Measurements from ENCODE around the gene ZNF45. TPM values are rescaled to one million over a fixed set of nuclear protein-coding genes. Genes with fewer than 3 reads are reported as not detected.
"Not testable (repeated sequence)": the region's sequence is repeated elsewhere in the genome, so short reads cannot be mapped to it uniquely, and the experiment has no call there.

Gene ZNF45
- total and polyA plus RNA-seq, 2 of the 13 experiments (the other 11 are each of a cell fraction or from before 2014, with no cell fraction given) = 2.4 to 11.3 TPM

GRCh38 chr19:43872547-43873336 lies 62.3 kb downstream of the ZNF45 start:
- H3K27me3 ChIP-seq (ENCODE audit: control insufficient read depth in 1 of 2, insufficient read depth in 2 of 2, low read length in 2 of 2) = no peaks in the 10 kb centered on the region
- no peak overlapping the region for H3K27ac ChIP-seq (ENCODE audit: extremely low read length, insufficient read depth, low read length)
- intact Hi-C loops (cut with micrococcal nuclease; ENCODE audit: unreplicated experiment) (no loop called here), in situ Hi-C loops (cut with HindIII; ENCODE audit: extremely low pct_ligation_motif_present, low pct_unique_long_range_greater_than_20kb) (loop anchor here (25.0 kb wide), 1 partner anchor 615 kb away; no protein-coding TSS in a partner anchor)
- ATAC-seq (no peak), FAIRE-seq (no peak), DNase-seq (ENCODE audit: low spot score) (no peak)
- H2AFZ ChIP-seq (ENCODE audit: low read length) = no peak overlapping the region
- peaks cover 83% of the 10 kb centered on the region for H3K9me3 ChIP-seq (ENCODE audit: low read length)
- WGBS (ENCODE audit: low lambda C conversion rate) = 46% methylated on average over 5 of the region's 5 CpGs
- H3K4me1 ChIP-seq (ENCODE audit: insufficient read depth, low read length) = no peaks in the 10 kb centered on the region
- CTCF ChIA-PET (ENCODE audit: low intra/inter-chr PET ratio, low total read pairs) = no interaction called here
- H3K79me2 ChIP-seq (ENCODE audit: insufficient read depth, low read length) = no peaks in the 10 kb centered on the region
- BruUV-seq (replicated peaks) = no TSS peak
- no peak overlapping the region for H3K4me3 ChIP-seq (replicated peaks in 1 of 3; ENCODE audit: insufficient read depth in 1 of 3, low read depth in 2 of 3, low read length in 3 of 3)
- POLR2A ChIA-PET = no interaction called here
- H3K36me3 ChIP-seq (replicated peaks in 1 of 2; ENCODE audit: control insufficient read depth in 1 of 2, insufficient read depth in 2 of 2, low read length in 2 of 2) = no peaks in the 10 kb centered on the region
- no peak overlapping the region for H3K4me2 ChIP-seq (ENCODE audit: low read depth, low read length)
- H3K9ac ChIP-seq (ENCODE audit: insufficient read depth, low read depth, low read length) = no peak overlapping the region
- no peaks in the 10 kb centered on the region for H4K20me1 ChIP-seq (ENCODE audit: insufficient read depth, low read length)
- TF ChIP-seq SIN3B (IDR thresholded peaks at IDR 0.05; ENCODE audit: low read length) (no peak), DDIT3 (CRISPR knock-in tag; IDR thresholded peaks at IDR 0.05) (no peak), BATF2 (CRISPR knock-in tag; IDR thresholded peaks at IDR 0.05) (no peak), TEAD3 (CRISPR knock-in tag; optimal IDR thresholded peaks at IDR 0.05; ENCODE audit: borderline replicate concordance) (no peak), ZNF274 (CRISPR knock-in tag; IDR thresholded peaks at IDR 0.05) (peak; percentile 82; the same call in 1 of the 2 replicates)

GRCh38 chr19:43866923-43867322 lies 68.2 kb downstream of the ZNF45 start:
- 78% methylated on average over 27 of the region's 28 CpGs for WGBS (ENCODE audit: low lambda C conversion rate)
- H3K4me2 ChIP-seq (ENCODE audit: low read depth, low read length); H3K27me3 ChIP-seq (ENCODE audit: control insufficient read depth in 1 of 2, insufficient read depth in 2 of 2, low read length in 2 of 2); ATAC-seq; H3K79me2 ChIP-seq (ENCODE audit: insufficient read depth, low read length); intact Hi-C loops (cut with micrococcal nuclease; ENCODE audit: unreplicated experiment); H3K4me3 ChIP-seq (replicated peaks in 1 of 3; ENCODE audit: insufficient read depth in 1 of 3, low read depth in 2 of 3, low read length in 3 of 3); H3K9ac ChIP-seq (ENCODE audit: insufficient read depth, low read depth, low read length); FAIRE-seq; H3K27ac ChIP-seq (ENCODE audit: extremely low read length, insufficient read depth, low read length); H4K20me1 ChIP-seq (ENCODE audit: insufficient read depth, low read length); BruUV-seq (replicated peaks); H3K4me1 ChIP-seq (ENCODE audit: insufficient read depth, low read length); CTCF ChIA-PET (ENCODE audit: low intra/inter-chr PET ratio, low total read pairs); DNase-seq (ENCODE audit: low spot score); H2AFZ ChIP-seq (ENCODE audit: low read length); H3K36me3 ChIP-seq (replicated peaks in 1 of 2; ENCODE audit: control insufficient read depth in 1 of 2, insufficient read depth in 2 of 2, low read length in 2 of 2); POLR2A ChIA-PET: not testable (repeated sequence)
- in situ Hi-C loops (cut with HindIII; ENCODE audit: extremely low pct_ligation_motif_present, low pct_unique_long_range_greater_than_20kb) = loop anchor here (25.0 kb wide), 1 partner anchor 620 kb away; no protein-coding TSS in a partner anchor
- H3K9me3 ChIP-seq (ENCODE audit: low read length) = peaks cover 54% of the 10 kb centered on the region

Small RNA genes lying within 50 kb of the gene (small RNA-seq; reads per million reads assigned to genes)
- gene AC006213.5 (ENCODE audit: insufficient read depth in 2 of 3, insufficient read length in 3 of 3, low read depth in 2 of 3, low replicate concordance in 1 of 3) = 0 reads per million in 3 experiments

Other genes starting within 250 kb of the ZNF45 start
- not detected in 2 replicates for gene IRGC, start 219.2 kb downstream of the ZNF45 start, total RNA-seq (2016; rRNA removed; fragmentation: Illumina TruSeq; extraction: Trizol)
- not detected in 2 replicates for gene IRGC, start 219.2 kb downstream of the ZNF45 start, polyA plus RNA-seq (2011; rRNA removed)
- gene SMG9, start 180.3 kb downstream of the ZNF45 start, total RNA-seq (2016; rRNA removed; fragmentation: Illumina TruSeq; extraction: Trizol) = 9.6 and 18.7 TPM in 2 replicates
- gene SMG9, start 180.3 kb downstream of the ZNF45 start, polyA plus RNA-seq (2011; rRNA removed) = 16.1 and 16.7 TPM in 2 replicates
- 0.13 TPM in 1 of 2 replicates, not detected in the other for gene KCNN4, start 154.3 kb downstream of the ZNF45 start, total RNA-seq (2016; rRNA removed; fragmentation: Illumina TruSeq; extraction: Trizol)
- gene KCNN4, start 154.3 kb downstream of the ZNF45 start, polyA plus RNA-seq (2011; rRNA removed) = 0.25 and 0.60 TPM in 2 replicates
- not detected in 2 replicates for gene LYPD5, start 132.8 kb downstream of the ZNF45 start, total RNA-seq (2016; rRNA removed; fragmentation: Illumina TruSeq; extraction: Trizol)
- not detected in 2 replicates for gene LYPD5, start 132.8 kb downstream of the ZNF45 start, polyA plus RNA-seq (2011; rRNA removed)
- gene ZNF283, start 108.0 kb downstream of the ZNF45 start, total RNA-seq (2016; rRNA removed; fragmentation: Illumina TruSeq; extraction: Trizol) = 11.1 and 13.2 TPM in 2 replicates
- 1.7 and 2.0 TPM in 2 replicates for gene ZNF283, start 108.0 kb downstream of the ZNF45 start, polyA plus RNA-seq (2011; rRNA removed)
- 1.2 and 2.6 TPM in 2 replicates for gene ZNF404, start 51.3 kb downstream of the ZNF45 start, total RNA-seq (2016; rRNA removed; fragmentation: Illumina TruSeq; extraction: Trizol)
- 0.61 and 1.0 TPM in 2 replicates for gene ZNF404, start 51.3 kb downstream of the ZNF45 start, polyA plus RNA-seq (2011; rRNA removed)
- gene ZNF221, start 15.9 kb upstream of the ZNF45 start, total RNA-seq (2016; rRNA removed; fragmentation: Illumina TruSeq; extraction: Trizol) = 3.4 and 4.5 TPM in 2 replicates
- gene ZNF221, start 15.9 kb upstream of the ZNF45 start, polyA plus RNA-seq (2011; rRNA removed) = 0.40 and 0.48 TPM in 2 replicates
- 2.8 and 3.6 TPM in 2 replicates for gene ZNF155, start 48.9 kb upstream of the ZNF45 start, total RNA-seq (2016; rRNA removed; fragmentation: Illumina TruSeq; extraction: Trizol)
- gene ZNF155, start 48.9 kb upstream of the ZNF45 start, polyA plus RNA-seq (2011; rRNA removed) = 2.3 and 2.5 TPM in 2 replicates
- 5.5 and 6.0 TPM in 2 replicates for gene ZNF230, start 67.7 kb upstream of the ZNF45 start, total RNA-seq (2016; rRNA removed; fragmentation: Illumina TruSeq; extraction: Trizol)
- 2.4 TPM in 2 replicates for gene ZNF230, start 67.7 kb upstream of the ZNF45 start, polyA plus RNA-seq (2011; rRNA removed)
- gene ZNF222, start 90.1 kb upstream of the ZNF45 start, total RNA-seq (2016; rRNA removed; fragmentation: Illumina TruSeq; extraction: Trizol) = 6.1 and 6.2 TPM in 2 replicates
- gene ZNF222, start 90.1 kb upstream of the ZNF45 start, polyA plus RNA-seq (2011; rRNA removed) = 2.2 TPM in 2 replicates
- gene ZNF223, start 116.8 kb upstream of the ZNF45 start, total RNA-seq (2016; rRNA removed; fragmentation: Illumina TruSeq; extraction: Trizol) = 4.8 and 5.6 TPM in 2 replicates
- 2.0 and 2.2 TPM in 2 replicates for gene ZNF223, start 116.8 kb upstream of the ZNF45 start, polyA plus RNA-seq (2011; rRNA removed)
- gene ZNF284, start 136.9 kb upstream of the ZNF45 start, total RNA-seq (2016; rRNA removed; fragmentation: Illumina TruSeq; extraction: Trizol) = 2.3 and 3.2 TPM in 2 replicates
- gene ZNF284, start 136.9 kb upstream of the ZNF45 start, polyA plus RNA-seq (2011; rRNA removed) = 1.2 and 1.7 TPM in 2 replicates
- 14.0 and 16.1 TPM in 2 replicates for gene ZNF224, start 159.1 kb upstream of the ZNF45 start, total RNA-seq (2016; rRNA removed; fragmentation: Illumina TruSeq; extraction: Trizol)
- gene ZNF224, start 159.1 kb upstream of the ZNF45 start, polyA plus RNA-seq (2011; rRNA removed) = 13.0 TPM in 2 replicates
- gene ZNF225, start 178.1 kb upstream of the ZNF45 start, total RNA-seq (2016; rRNA removed; fragmentation: Illumina TruSeq; extraction: Trizol) = 3.3 and 4.6 TPM in 2 replicates
- 0.87 and 1.1 TPM in 2 replicates for gene ZNF225, start 178.1 kb upstream of the ZNF45 start, polyA plus RNA-seq (2011; rRNA removed)
- 11.2 and 11.7 TPM in 2 replicates for gene ZNF234, start 206.3 kb upstream of the ZNF45 start, total RNA-seq (2016; rRNA removed; fragmentation: Illumina TruSeq; extraction: Trizol)
- 3.5 and 4.2 TPM in 2 replicates for gene ZNF234, start 206.3 kb upstream of the ZNF45 start, polyA plus RNA-seq (2011; rRNA removed)
- 16.0 and 19.2 TPM in 2 replicates for gene ZNF226, start 229.8 kb upstream of the ZNF45 start, total RNA-seq (2016; rRNA removed; fragmentation: Illumina TruSeq; extraction: Trizol)
- gene ZNF226, start 229.8 kb upstream of the ZNF45 start, polyA plus RNA-seq (2011; rRNA removed) = 8.3 and 12.1 TPM in 2 replicates